GM12878 (cell line): ENCODE data around the gene KRTAP10-5. TPM values are rescaled to one million over a fixed set of nuclear protein-coding genes. Genes with fewer than 3 reads are reported as not detected.

Experiments
- ATAC-seq: fragments of 200-7000 bp; cut with Tn5 transposase; 3 replicates; pipeline ENCODE4 v1.9.1; 2020; ENCODE audit warnings: mild to moderate bottlenecking, moderate library complexity
- BruUV-seq: library from RNA; stranded (reverse); fragments of 400-500 nt; replicated peaks from 2 replicates; lab custom pipeline; 2021; lab: Mats Ljungman, UMichigan
- CTCF ChIA-PET: fragments of 300-600 bp; sonication (Branson Sonifier 250); formaldehyde crosslinking; extraction: SDS; loops from one replicate; lab custom pipeline; 2021; ENCODE audit warnings: inconsistent platforms; lab: Yijun Ruan, JAX
- POLR2A ChIA-PET: fragments of 350-600 bp; formaldehyde crosslinking; extraction: SDS; loops from one replicate; lab custom pipeline; 2021; ENCODE audit warnings: inconsistent platforms; lab: Charles Lee
- RAD21 ChIA-PET: fragments of 300-600 bp; sonication (Branson Sonifier 250); formaldehyde crosslinking; loops from one replicate; lab custom pipeline; 2023; ENCODE audit warnings: antibody characterized with exemption; ENCODE audit not compliant: unreplicated experiment; lab: Charles Lee
- SMC1A ChIA-PET: fragments of 300-600 bp; sonication (Branson Sonifier 250); formaldehyde crosslinking; loops from one replicate; lab custom pipeline; 2023; ENCODE audit not compliant: unreplicated experiment, uncharacterized antibody; lab: Charles Lee
- DNase-seq: peaks from one replicate; pipeline ENCODE4 v3.0.0-alpha.2; 2011; ENCODE audit warnings: low read depth, low spot score
- FAIRE-seq: peaks from 3 replicates; lab custom pipeline; 2011; peaks lifted over from hg19 to GRCh38; lab: Jason Lieb, UNC
- H2AFZ ChIP-seq: 2 replicates; pipeline ENCODE4 v1.6.0; 2011; ENCODE audit warnings: low read depth, low read length, control low read depth; ENCODE audit not compliant: control insufficient read depth
- H3K27ac ChIP-seq: 2 replicates; pipeline ENCODE4 v1.5.1; 2011; ENCODE audit warnings: control low read depth; ENCODE audit not compliant: control insufficient read depth, insufficient read depth
- H3K27me3 ChIP-seq, 2 experiments: replicated peaks in 1 of 2; 2 replicates each; pipeline versions ENCODE4 v1.6.0 to v1.6.1; 2011; ENCODE audit warnings: low read length in 1 of 2; ENCODE audit not compliant: control insufficient read depth in 2 of 2, insufficient read depth in 2 of 2
- H3K36me3 ChIP-seq, 2 experiments: 2 replicates each; pipeline ENCODE4 v1.5.1; 2011; ENCODE audit warnings: low read length in 1 of 2; ENCODE audit not compliant: control insufficient read depth in 2 of 2, insufficient read depth in 2 of 2
- H3K4me1 ChIP-seq: 2 replicates; pipeline ENCODE4 v1.6.1; 2011; ENCODE audit warnings: mild to moderate bottlenecking, low read length, moderate library complexity, mixed read lengths; ENCODE audit not compliant: control insufficient read depth, insufficient read depth
- H3K4me2 ChIP-seq: 2 replicates; pipeline ENCODE4 v1.6.0; 2011; ENCODE audit warnings: control low read depth; ENCODE audit not compliant: control insufficient read depth, insufficient read depth
- H3K4me3 ChIP-seq: fragments of 200-600 bp; sonication (generic); 2 replicates; pipeline ENCODE4 v1.5.1; 2016
- H3K79me2 ChIP-seq: 2 replicates; pipeline ENCODE4 v1.6.0; 2011; ENCODE audit warnings: low read length; ENCODE audit not compliant: control insufficient read depth, insufficient read depth
- H3K9ac ChIP-seq: 2 replicates; pipeline ENCODE4 v1.8.0; 2011; ENCODE audit warnings: low read length, control low read depth, mixed read lengths; ENCODE audit not compliant: control insufficient read depth, insufficient read depth
- H3K9me3 ChIP-seq: replicated peaks from 3 replicates; pipeline ENCODE4 v1.5.1; 2011; ENCODE audit warnings: mild to moderate bottlenecking, low read length; ENCODE audit not compliant: control insufficient read depth, insufficient read depth
- H4K20me1 ChIP-seq: 2 replicates; pipeline ENCODE4 v1.6.0; 2011; ENCODE audit not compliant: control insufficient read depth, insufficient read depth
- CTCF ChIP-seq, 3 experiments: IDR thresholded peaks in 2 of 3; conservative IDR thresholded peaks in 1 of 3; 2 replicates each; pipeline ENCODE4 v1.5.1; 2011; ENCODE audit warnings: low read depth in 3 of 3, low read length in 3 of 3, mild to moderate bottlenecking in 3 of 3, control low read depth in 2 of 3, moderate library complexity in 2 of 3, inconsistent platforms in 1 of 3, mixed read lengths in 1 of 3; ENCODE audit not compliant: control insufficient read depth in 2 of 3, insufficient read depth in 1 of 3; ENCODE audit errors: extremely low read depth in 1 of 3
- HDGF ChIP-seq: fragments of 450-650 bp; IDR thresholded peaks from 2 replicates; pipeline ENCODE4 v1.6.1; 2016; ENCODE audit warnings: antibody characterized with exemption
- LARP7 ChIP-seq: fragments of 450-650 bp; IDR thresholded peaks from 2 replicates; pipeline ENCODE4 v1.6.1; 2017; ENCODE audit warnings: mild to moderate bottlenecking
- RELA ChIP-seq: fragments of 450-650 bp; IDR thresholded peaks from 2 replicates; pipeline ENCODE4 v1.8.0; 2014; ENCODE audit warnings: borderline replicate concordance; ENCODE audit not compliant: partially characterized antibody
- WGBS: methylation state at CpG from one replicate; pipeline ENCODE4 v1.1.6; 2016; ENCODE audit warnings: low lambda C conversion rate; ENCODE audit not compliant: insufficient replicate concordance, insufficient coverage; ENCODE audit errors: missing lambda C conversion rate; 5-methylcytosine and 5-hydroxymethylcytosine counted together
- in situ Hi-C: fragments of 300-500 bp; cut with MboI; formaldehyde crosslinking; loops from 9 replicates; pipeline ENCODE4 v1.14.3; 2018; ENCODE audit warnings: mixed read lengths
- intact Hi-C: fragments of 100-400 bp; cut with micrococcal nuclease; formaldehyde crosslinking; loops from one replicate; pipeline ENCODE4 v1.14.2; 2022; ENCODE audit not compliant: unreplicated experiment
- polyA plus RNA-seq, 11 experiments: library from polyadenylated mRNA; depleted of rRNA in 4 of 11; unstranded in 6 of 11; stranded (reverse) in 5 of 11; fragments of >200 nt; fragmentation: Nextera tagmentation in 4 of 11; fragmentation: Illumina TruSeq in 1 of 11; extraction: Ambion mirVana in 4 of 11; extraction: Trizol in 1 of 11; gene quantifications; 1 replicate in 1 of 11; 2 replicates in 10 of 11; pipeline versions ENCODE4 v1.2.1 to v1.2.3, GENCODE V29; 2011 to 2016; ENCODE audit warnings: inconsistent platforms in 2 of 11, missing spikeins in 2 of 11, low read depth in 1 of 11
- total RNA-seq, 4 experiments: library from RNA; depleted of rRNA in 3 of 4; stranded (reverse); fragments of >200 nt in 3 of 4; fragmentation: Illumina TruSeq in 1 of 4; extraction: Trizol in 1 of 4; gene quantifications; 2 replicates each; pipeline versions ENCODE4 v1.2.1 to v1.2.3, GENCODE V29; 2013 to 2021

Gene KRTAP10-5
- total and polyA plus RNA-seq, 10 of the 15 experiments (the other 5 are each of a cell fraction or from before 2014, with no cell fraction given): not detected

GRCh38 chr21:44531606-44532564 lies 48.5 kb downstream of the KRTAP10-5 start:
- DNase-seq (no peak), ATAC-seq (no peak), FAIRE-seq (no peak)
- Histone ChIP-seq H3K9me3 (no peaks in the 10 kb centered on the region; the same call in 2 of the 3 replicates), H3K79me2 (no peaks in the 10 kb centered on the region), H2AFZ (no peak overlapping the region), H3K4me2 (no peak overlapping the region), H3K4me1 (no peaks in the 10 kb centered on the region), H3K36me3 (no peaks in the 10 kb centered on the region), H4K20me1 (no peaks in the 10 kb centered on the region), H3K27me3 (no peaks in the 10 kb centered on the region), H3K27ac (no peak overlapping the region), H3K9ac (no peak overlapping the region), H3K4me3 (no peak overlapping the region)
- SMC1A ChIA-PET: no interaction called here
- WGBS: 37% methylated on average over 30 of the region's 30 CpGs
- CTCF ChIA-PET: no interaction called here
- RAD21 ChIA-PET: no interaction called here
- TF ChIP-seq LARP7: no peak
- TF ChIP-seq RELA: no peak
- TF ChIP-seq HDGF: no peak
- no peak for TF ChIP-seq CTCF (IDR thresholded peaks at IDR 0.05 in 2 of 3, conservative IDR thresholded peaks at IDR 0.05 in 1 of 3; ENCODE audit: control insufficient read depth in 2 of 3, extremely low read depth in 1 of 3, insufficient read depth in 1 of 3, low read depth in 3 of 3, low read length in 3 of 3)
- POLR2A ChIA-PET: no interaction called here
- in situ Hi-C loops: no loop called here
- intact Hi-C loops: no loop called here
- BruUV-seq: no TSS peak
